ENCODE results near the gene CDC42. TPM values are rescaled to one million over a fixed set of nuclear protein-coding genes. Genes with fewer than 3 reads are reported as not detected.

CDC42 gene
- total and polyA plus RNA-seq, 9 of the 15 experiments (the other 6 are each of a cell fraction or from before 2014, with no cell fraction given), result 186 to 398 (median 325) TPM

GRCh38 chr1:22105611-22106207, 53.2 kb downstream of the CDC42 start:
- ChIA-PET POLR2A (interaction anchor here (0.6 to 0.9 kb wide), 4 partner anchors 12 to 215 kb away, joined by 3 to 4 read pairs (median 3); no protein-coding TSS in a partner anchor), CTCF (ENCODE audit: low intra/inter-chr PET ratio) (interaction anchor here (1.0 to 4.1 kb wide), 5 partner anchors 26 to 311 kb away, joined by 3 to 24 read pairs (median 6); no protein-coding TSS in a partner anchor)
- BruUV-seq (replicated peaks), result no TSS peak
- H3K79me2 ChIP-seq (ENCODE audit: control insufficient read depth, insufficient read depth, low read length), result peaks cover 15% of the 10 kb centered on the region; the same call in 2 of the 3 replicates
- H3K9ac ChIP-seq (ENCODE audit: insufficient read depth in 1 of 2, low read depth in 2 of 2, low read length in 2 of 2), result no peak overlapping the region
- 0 out of 2 replicates have a peak, but pooled peaks cover 3% of the 10 kb centered on the region for H4K20me1 ChIP-seq (replicated peaks; ENCODE audit: control insufficient read depth, insufficient read depth, low read length)
- in situ Hi-C loops (cut with MboI) (no loop called here), intact Hi-C loops (cut with micrococcal nuclease) (loop anchor here (1.0 kb wide), 1 partner anchor 311 kb away; no protein-coding TSS in a partner anchor)
- no peaks in the 10 kb centered on the region for H3K27me3 ChIP-seq (ENCODE audit: control insufficient read depth in 2 of 2, insufficient read depth in 2 of 2, low read length in 2 of 2)
- no peak overlapping the region for H3K27ac ChIP-seq (ENCODE audit: extremely low read depth, low read depth, low read length)
- no peak overlapping the region for H2AFZ ChIP-seq (ENCODE audit: low read depth, low read length)
- H3K4me3 ChIP-seq, result no peak overlapping the region
- no peak overlapping the region for H3K4me2 ChIP-seq (ENCODE audit: insufficient read depth, low read length)
- H3K9me3 ChIP-seq (replicated peaks; ENCODE audit: control insufficient read depth, insufficient read depth, low read depth, low read length), result no peaks in the 10 kb centered on the region; the same call in 1 of the 2 replicates
- peak; percentile 89 for FAIRE-seq
- WGBS (ENCODE audit: insufficient coverage, low coverage, missing lambda C conversion rate), result 43% methylated on average over 5 of the region's 5 CpGs
- ATAC-seq, result peak; percentile 79
- no peaks in the 10 kb centered on the region; a peak in 2 of 5 replicates for H3K4me1 ChIP-seq (replicated peaks in 1 of 2; ENCODE audit: control insufficient read depth in 2 of 2, insufficient read depth in 2 of 2, low read length in 2 of 2)
- peak; percentile 67 to 76 (median 74) for DNase-seq (ENCODE audit: extremely low read depth in 1 of 4, low spot score in 3 of 4)
- H3K36me3 ChIP-seq (ENCODE audit: control insufficient read depth, insufficient read depth, low read length), result peaks cover 72% of the 10 kb centered on the region
- no peaks in the 10 kb centered on the region for H3K9me1 ChIP-seq (ENCODE audit: control insufficient read depth, insufficient read depth, low read length)
- TF ChIP-seq ETS2 (tag; IDR thresholded peaks at IDR 0.05; ENCODE audit: borderline replicate concordance, poor library complexity, severe bottlenecking), result no peak
- TF ChIP-seq SMC3 (conservative IDR thresholded peaks at IDR 0.05; ENCODE audit: insufficient read depth, low read depth, low read length), result peak; percentile 87
- no peak for TF ChIP-seq GTF3C2 (IDR thresholded peaks at IDR 0.05; ENCODE audit: borderline replicate concordance, extremely low read depth, insufficient read length)
- TF ChIP-seq RAD21 (CRISPR knock-in tag; conservative IDR thresholded peaks at IDR 0.05 in 1 of 2, IDR thresholded peaks at IDR 0.05 in 1 of 2), result peak; percentile 60 to 82
- TF ChIP-seq ZBTB2 (IDR thresholded peaks at IDR 0.05), result no peak
- TF ChIP-seq, protein P1, sequence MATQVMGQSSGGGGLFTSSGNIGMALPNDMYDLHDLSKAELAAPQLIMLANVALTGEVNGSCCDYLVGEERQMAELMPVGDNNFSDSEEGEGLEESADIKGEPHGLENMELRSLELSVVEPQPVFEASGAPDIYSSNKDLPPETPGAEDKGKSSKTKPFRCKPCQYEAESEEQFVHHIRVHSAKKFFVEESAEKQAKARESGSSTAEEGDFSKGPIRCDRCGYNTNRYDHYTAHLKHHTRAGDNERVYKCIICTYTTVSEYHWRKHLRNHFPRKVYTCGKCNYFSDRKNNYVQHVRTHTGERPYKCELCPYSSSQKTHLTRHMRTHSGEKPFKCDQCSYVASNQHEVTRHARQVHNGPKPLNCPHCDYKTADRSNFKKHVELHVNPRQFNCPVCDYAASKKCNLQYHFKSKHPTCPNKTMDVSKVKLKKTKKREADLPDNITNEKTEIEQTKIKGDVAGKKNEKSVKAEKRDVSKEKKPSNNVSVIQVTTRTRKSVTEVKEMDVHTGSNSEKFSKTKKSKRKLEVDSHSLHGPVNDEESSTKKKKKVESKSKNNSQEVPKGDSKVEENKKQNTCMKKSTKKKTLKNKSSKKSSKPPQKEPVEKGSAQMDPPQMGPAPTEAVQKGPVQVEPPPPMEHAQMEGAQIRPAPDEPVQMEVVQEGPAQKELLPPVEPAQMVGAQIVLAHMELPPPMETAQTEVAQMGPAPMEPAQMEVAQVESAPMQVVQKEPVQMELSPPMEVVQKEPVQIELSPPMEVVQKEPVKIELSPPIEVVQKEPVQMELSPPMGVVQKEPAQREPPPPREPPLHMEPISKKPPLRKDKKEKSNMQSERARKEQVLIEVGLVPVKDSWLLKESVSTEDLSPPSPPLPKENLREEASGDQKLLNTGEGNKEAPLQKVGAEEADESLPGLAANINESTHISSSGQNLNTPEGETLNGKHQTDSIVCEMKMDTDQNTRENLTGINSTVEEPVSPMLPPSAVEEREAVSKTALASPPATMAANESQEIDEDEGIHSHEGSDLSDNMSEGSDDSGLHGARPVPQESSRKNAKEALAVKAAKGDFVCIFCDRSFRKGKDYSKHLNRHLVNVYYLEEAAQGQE (IDR thresholded peaks at IDR 0.05; ENCODE audit: borderline replicate concordance), result peak; percentile 53; the same call in 1 of the 2 replicates
- TF ChIP-seq, protein P1 (CRISPR knock-in tag; IDR thresholded peaks at IDR 0.05; ENCODE audit: low read depth), result no peak
